Stimulated activated CD8-positive, alpha-beta memory T cell treated with anti-CD3 and anti-CD28 coated beads, Interleukin-15, amount 100 ng/mL, for 48 hours (primary cell): ENCODE data around the gene NOL12.
A peak's percentile ranks its signal among the peaks of the same experiment; 100 is the strongest.
"Not testable (repeated sequence)": the region's sequence is repeated elsewhere in the genome, so short reads cannot be mapped to it uniquely, and the experiment has no call there.

Source experiments
- DNase-seq, 2 donors: peaks; one replicate each; pipeline ENCODE4 v3.0.0-alpha.2; 2020; ENCODE audit warnings: low read depth in 2 of 2

NOL12 gene

GRCh38 chr22:37713761-37714160 is 27.6 kb downstream of the NOL12 start:
- DNase-seq = no peak

- DNase-seq = no peak
These were observed 28.5 kb downstream of the NOL12 start for GRCh38 chr22:37714634-37715033.

GRCh38 chr22:37715760-37716159 is 29.6 kb downstream of the NOL12 start:
- no peak for DNase-seq

GRCh38 chr22:37716708-37717107 is 30.6 kb downstream of the NOL12 start:
- DNase-seq = no peak

- not testable (repeated sequence) for DNase-seq
These were observed 31.1 kb downstream of the NOL12 start for GRCh38 chr22:37717235-37717634.

- not testable (repeated sequence) for DNase-seq
These were observed 31.7 kb downstream of the NOL12 start for GRCh38 chr22:37717746-37718305.

GRCh38 chr22:37725551-37726240 is 39.6 kb downstream of the NOL12 start:
- DNase-seq = no peak

GRCh38 chr22:37726241-37726887 is 40.2 kb downstream of the NOL12 start:
- DNase-seq = no peak

- no peak for DNase-seq
These were observed 42.5 kb downstream of the NOL12 start for GRCh38 chr22:37728620-37729019.

- DNase-seq = no peak
These were observed 45.8 kb downstream of the NOL12 start for GRCh38 chr22:37731804-37732471.

- DNase-seq = no peak
These were observed 46.8 kb downstream of the NOL12 start for GRCh38 chr22:37732699-37733607.

- DNase-seq = no peak
These were observed 47.7 kb downstream of the NOL12 start for GRCh38 chr22:37733625-37734401.

GRCh38 chr22:37734402-37734700 is 48.2 kb downstream of the NOL12 start:
- no peak for DNase-seq

- no peak for DNase-seq
These were observed 48.9 kb downstream of the NOL12 start for GRCh38 chr22:37734964-37735451.

GRCh38 chr22:37739035-37739434 is 52.9 kb downstream of the NOL12 start:
- no peak for DNase-seq

GRCh38 chr22:37739611-37740049 is 53.5 kb downstream of the NOL12 start:
- DNase-seq = no peak

- DNase-seq = peak; percentile 21 to 26
These were observed 54.5 kb downstream of the NOL12 start for GRCh38 chr22:37740455-37741311.

- DNase-seq = no peak
These were observed 55.2 kb downstream of the NOL12 start for GRCh38 chr22:37741312-37741795.

- DNase-seq = no peak
These were observed 56.4 kb downstream of the NOL12 start for GRCh38 chr22:37742376-37743171.
